ENCODE data around the gene SLC39A13. TPM values are rescaled to one million over a fixed set of nuclear protein-coding genes. Genes with fewer than 3 reads are reported as not detected.
"Not testable (repeated sequence)": the region's sequence is repeated elsewhere in the genome, so short reads cannot be mapped to it uniquely, and the experiment has no call there.

Gene SLC39A13
- total RNA-seq, 4 donors from 2014 or later: 41.5 to 57.1 (median 50.6) TPM

- no peak for TF ChIP-seq CTCF (IDR thresholded peaks at IDR 0.05)
- DNase-seq (ENCODE audit: low spot score) (no peak), ATAC-seq (ENCODE audit: low FRiP score) (no peak)
Measured at GRCh38 chr11:47453365-47453764, 45.0 kb downstream of the SLC39A13 start.

GRCh38 chr11:47454258-47454671, 45.9 kb downstream of the SLC39A13 start:
- not testable (repeated sequence) for DNase-seq (ENCODE audit: low spot score)
- ATAC-seq (ENCODE audit: low FRiP score): peak; percentile 65

- TF ChIP-seq CTCF (IDR thresholded peaks at IDR 0.05): no peak
- ATAC-seq (ENCODE audit: low FRiP score) (no peak), DNase-seq (ENCODE audit: low spot score) (no peak)
Measured at GRCh38 chr11:47460571-47461235, 52.3 kb downstream of the SLC39A13 start.

GRCh38 chr11:47461876-47462275, 53.5 kb downstream of the SLC39A13 start:
- ATAC-seq (ENCODE audit: low FRiP score) (no peak), DNase-seq (ENCODE audit: low spot score) (no peak)
- no peak for TF ChIP-seq CTCF (IDR thresholded peaks at IDR 0.05)

GRCh38 chr11:47464483-47464882, 56.1 kb downstream of the SLC39A13 start:
- DNase-seq (ENCODE audit: low spot score) (no peak), ATAC-seq (ENCODE audit: low FRiP score) (no peak)
- TF ChIP-seq CTCF (IDR thresholded peaks at IDR 0.05): no peak

Small RNAs within 50 kb of the gene (small RNA-seq; reads per million reads assigned to genes)
- not detected for gene MIR4487

Other genes with a start within 250 kb of the SLC39A13 start
- gene ARFGAP2, start 231.7 kb upstream of the SLC39A13 start, total RNA-seq: 100 to 1,000 TPM in 3 of 4 donors, 10 to 100 TPM in 1; 82.3 to 179 (median 108) TPM
- gene PACSIN3, start 222.2 kb upstream of the SLC39A13 start, total RNA-seq: 10 to 100 TPM; 11.2 to 47.4 (median 16.8) TPM
- 10 to 100 TPM; 12.1 to 27.6 (median 14.2) TPM for gene DDB2, start 193.6 kb upstream of the SLC39A13 start, total RNA-seq
- 10 to 100 TPM; 44.1 to 70.2 (median 55.4) TPM for gene ACP2, start 159.8 kb upstream of the SLC39A13 start, total RNA-seq
- gene NR1H3, start 150.6 kb upstream of the SLC39A13 start, total RNA-seq: 100 to 1,000 TPM in 2 of 4 donors, 10 to 100 TPM in 2; 68.6 to 228 (median 100) TPM
- gene MADD, start 138.5 kb upstream of the SLC39A13 start, total RNA-seq: 10 to 100 TPM; 32.8 to 74.7 (median 35.3) TPM
- under 1 TPM; 0.19 to 0.79 (median 0.21) TPM for gene MYBPC3, start 55.9 kb upstream of the SLC39A13 start, total RNA-seq
- 10 to 100 TPM; 25.0 to 69.4 (median 48.4) TPM for gene SPI1, start 30.0 kb upstream of the SLC39A13 start, total RNA-seq
- gene PSMC3, start 17.8 kb downstream of the SLC39A13 start, total RNA-seq: 100 to 1,000 TPM in 3 of 4 donors, 10 to 100 TPM in 1; 90.1 to 142 (median 123) TPM
- gene RAPSN, start 40.5 kb downstream of the SLC39A13 start, total RNA-seq: under 1 TPM in 2 of 4 donors, not detected in 2; 0.24 to 0.37 TPM
- 100 to 1,000 TPM in 2 of 4 donors, 10 to 100 TPM in 2; 90.3 to 126 (median 110) TPM for gene CELF1, start 144.5 kb downstream of the SLC39A13 start, total RNA-seq
- 100 to 1,000 TPM in 3 of 4 donors, 10 to 100 TPM in 1; 99.2 to 173 (median 112) TPM for gene PTPMT1, start 157.0 kb downstream of the SLC39A13 start, total RNA-seq
- 10 to 100 TPM; 12.4 to 18.7 (median 16.7) TPM for gene KBTBD4, start 170.4 kb downstream of the SLC39A13 start, total RNA-seq
- 10 to 100 TPM; 46.4 to 51.9 (median 48.6) TPM for gene NDUFS3, start 170.5 kb downstream of the SLC39A13 start, total RNA-seq
- gene FAM180B, start 178.1 kb downstream of the SLC39A13 start, total RNA-seq: under 1 TPM in 1 of 4 donors, not detected in 3; 0.48 TPM
- 1 to 10 TPM in 3 of 4 donors, under 1 TPM in 1; 0.88 to 3.6 (median 2.1) TPM for gene C1QTNF4, start 185.8 kb downstream of the SLC39A13 start, total RNA-seq
- 10 to 100 TPM; 38.6 to 68.9 (median 55.6) TPM for gene MTCH2, start 234.0 kb downstream of the SLC39A13 start, total RNA-seq

All from omental fat pad (tissue), 4 donors.